WTC11 (cell line): ENCODE measurements around the gene ANKRD33B. TPM values are rescaled to one million over a fixed set of nuclear protein-coding genes. Genes with fewer than 3 reads are reported as not detected.

ENCODE experiments used
- ATAC-seq: fragments of 200-7000 bp; cut with Tn5 transposase; 2 replicates; pipeline ENCODE4 v1.10.0; 2021; ENCODE audit warnings: mild to moderate bottlenecking, moderate library complexity
- CTCF ChIA-PET: fragments of 300-600 bp; sonication (Branson Sonifier 250); formaldehyde crosslinking; loops from one replicate; lab custom pipeline; 2021; ENCODE audit warnings: antibody characterized with exemption; lab: Charles Lee
- POLR2A ChIA-PET: fragments of 350-600 bp; sonication (Branson Sonifier 250); formaldehyde crosslinking; loops from one replicate; lab custom pipeline; 2021; ENCODE audit warnings: antibody characterized with exemption; lab: Charles Lee
- DNase-seq: peaks from one replicate; pipeline ENCODE4 v3.0.0; 2021; ENCODE audit warnings: low spot score
- H3K27ac Mint-ChIP-seq: 2 replicates; pipeline ENCODE4 v1.8.0; 2021; ENCODE audit warnings: mixed read lengths
- H3K27me3 Mint-ChIP-seq: 2 replicates; pipeline ENCODE4 v1.8.0; 2021; ENCODE audit warnings: low read depth, mild to moderate bottlenecking, moderate library complexity, mixed read lengths
- H3K36me3 Mint-ChIP-seq: 2 replicates; pipeline ENCODE4 v1.8.0; 2021; ENCODE audit warnings: mixed read lengths
- H3K4me1 Mint-ChIP-seq: 2 replicates; pipeline ENCODE4 v1.8.0; 2022; ENCODE audit warnings: mixed read lengths
- H3K4me3 Mint-ChIP-seq: 2 replicates; pipeline ENCODE4 v1.8.0; 2021; ENCODE audit warnings: mild to moderate bottlenecking, moderate library complexity, mixed read lengths
- H3K9me3 Mint-ChIP-seq: 2 replicates; pipeline ENCODE4 v1.8.0; 2021; ENCODE audit warnings: mixed read lengths
- IRF2 ChIP-seq: sonication (generic); formaldehyde crosslinking; IDR thresholded peaks from 2 replicates; pipeline ENCODE4 v1.8.0; 2022; ENCODE audit warnings: low read depth, missing genetic modification reagents, borderline replicate concordance
- JAZF1 ChIP-seq: fragments of 250-450 bp; sonication (Bioruptor Pico); IDR thresholded peaks from 2 replicates; pipeline ENCODE4 v1.9.0; 2021; ENCODE audit warnings: moderate library complexity, mild to moderate bottlenecking, inconsistent platforms
- MXD4 ChIP-seq: fragments of 250-450 bp; sonication (Bioruptor Pico); IDR thresholded peaks from 2 replicates; pipeline ENCODE4 v1.8.0; 2021; ENCODE audit warnings: mild to moderate bottlenecking, moderate library complexity, borderline replicate concordance
- NFATC4 ChIP-seq: fragments of 250-450 bp; sonication (Bioruptor Pico); IDR thresholded peaks from 2 replicates; pipeline ENCODE4 v1.9.0; 2021; ENCODE audit warnings: mild to moderate bottlenecking
- NR1H2 ChIP-seq: sonication (generic); formaldehyde crosslinking; IDR thresholded peaks from 2 replicates; pipeline ENCODE4 v1.9.0; 2021; ENCODE audit warnings: mild to moderate bottlenecking, moderate library complexity, missing genetic modification reagents
- PRRX2 ChIP-seq: fragments of 250-450 bp; sonication (Bioruptor Pico); IDR thresholded peaks from 2 replicates; pipeline ENCODE4 v1.8.0; 2021; ENCODE audit warnings: mild to moderate bottlenecking
- RORB ChIP-seq: fragments of 250-450 bp; sonication (Bioruptor Pico); IDR thresholded peaks from 2 replicates; pipeline ENCODE4 v1.9.0; 2021; ENCODE audit warnings: mild to moderate bottlenecking
- SP1 ChIP-seq: sonication (generic); formaldehyde crosslinking; conservative IDR thresholded peaks from 2 replicates; pipeline ENCODE4 v1.8.1; 2022; ENCODE audit warnings: missing genetic modification reagents
- ZBTB21 ChIP-seq: sonication (generic); formaldehyde crosslinking; IDR thresholded peaks from 2 replicates; pipeline ENCODE4 v1.8.1; 2023; ENCODE audit warnings: mild to moderate bottlenecking, missing genetic modification reagents, borderline replicate concordance
- ZNF121 ChIP-seq: sonication (generic); formaldehyde crosslinking; IDR thresholded peaks from 2 replicates; pipeline ENCODE4 v1.8.0; 2023; ENCODE audit warnings: missing genetic modification reagents
- ZNF423 ChIP-seq: fragments of 250-450 bp; sonication (Bioruptor Pico); IDR thresholded peaks from 2 replicates; pipeline ENCODE4 v2.1.2; 2022; ENCODE audit warnings: mild to moderate bottlenecking, moderate library complexity
- ZNF532 ChIP-seq: fragments of 250-450 bp; sonication (Bioruptor Pico); IDR thresholded peaks from 2 replicates; pipeline ENCODE4 v1.9.0; 2021; ENCODE audit warnings: mild to moderate bottlenecking, borderline replicate concordance
- total RNA-seq: library from RNA; stranded (reverse); gene quantifications from 3 replicates; pipeline ENCODE4 v1.2.3, GENCODE V29; 2021
- TF ChIP-seq, protein P1 (sequence below): sonication (generic); formaldehyde crosslinking; IDR thresholded peaks from 2 replicates; pipeline ENCODE4 v1.8.0; 2022; ENCODE audit warnings: missing genetic modification reagents
- TF ChIP-seq, protein P2 (sequence below): sonication (generic); formaldehyde crosslinking; IDR thresholded peaks from 2 replicates; pipeline ENCODE4 v1.8.0; 2022; ENCODE audit warnings: mild to moderate bottlenecking, missing genetic modification reagents
- TF ChIP-seq, protein P3 (sequence below): sonication (generic); formaldehyde crosslinking; IDR thresholded peaks from 2 replicates; pipeline ENCODE4 v1.8.1; 2022; ENCODE audit warnings: mild to moderate bottlenecking, moderate library complexity, missing genetic modification reagents
- TF ChIP-seq, protein P4 (sequence below): fragments of 200-600 bp; IDR thresholded peaks from 2 replicates; pipeline ENCODE4 v1.8.0; 2022; ENCODE audit warnings: antibody characterized with exemption
- TF ChIP-seq, protein P5 (sequence below): sonication (generic); formaldehyde crosslinking; IDR thresholded peaks from 2 replicates; pipeline ENCODE4 v1.8.0; 2023; ENCODE audit warnings: missing genetic modification reagents
- TF ChIP-seq, protein P6 (sequence below): sonication (generic); formaldehyde crosslinking; IDR thresholded peaks from 2 replicates; pipeline ENCODE4 v1.8.1; 2023; ENCODE audit warnings: mild to moderate bottlenecking, moderate library complexity, missing genetic modification reagents

Gene ANKRD33B
- total RNA-seq, 1 experiment from 2014 or later = 9.2 TPM

DNA sequence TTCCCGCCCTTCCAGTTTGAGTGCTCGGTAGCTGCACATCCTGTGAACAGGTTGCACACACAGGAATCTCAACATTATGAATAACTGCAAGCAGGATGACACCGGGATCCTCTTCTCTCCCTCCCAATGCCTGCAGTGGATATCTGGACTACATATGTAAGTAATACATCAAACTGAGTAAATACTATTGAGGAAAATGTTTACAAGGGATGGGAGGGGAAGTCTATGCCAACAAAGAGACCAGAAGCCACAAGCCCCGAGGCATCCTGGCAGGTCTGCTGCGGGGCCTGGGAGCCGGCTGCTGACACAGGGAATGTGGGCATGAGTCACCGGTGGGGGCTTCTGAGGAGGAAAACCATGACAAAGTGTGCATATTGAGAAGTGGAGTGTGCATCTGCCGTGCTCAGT is 8.6 kb upstream of the ANKRD33B start (continued):
- TF ChIP-seq, protein P1, sequence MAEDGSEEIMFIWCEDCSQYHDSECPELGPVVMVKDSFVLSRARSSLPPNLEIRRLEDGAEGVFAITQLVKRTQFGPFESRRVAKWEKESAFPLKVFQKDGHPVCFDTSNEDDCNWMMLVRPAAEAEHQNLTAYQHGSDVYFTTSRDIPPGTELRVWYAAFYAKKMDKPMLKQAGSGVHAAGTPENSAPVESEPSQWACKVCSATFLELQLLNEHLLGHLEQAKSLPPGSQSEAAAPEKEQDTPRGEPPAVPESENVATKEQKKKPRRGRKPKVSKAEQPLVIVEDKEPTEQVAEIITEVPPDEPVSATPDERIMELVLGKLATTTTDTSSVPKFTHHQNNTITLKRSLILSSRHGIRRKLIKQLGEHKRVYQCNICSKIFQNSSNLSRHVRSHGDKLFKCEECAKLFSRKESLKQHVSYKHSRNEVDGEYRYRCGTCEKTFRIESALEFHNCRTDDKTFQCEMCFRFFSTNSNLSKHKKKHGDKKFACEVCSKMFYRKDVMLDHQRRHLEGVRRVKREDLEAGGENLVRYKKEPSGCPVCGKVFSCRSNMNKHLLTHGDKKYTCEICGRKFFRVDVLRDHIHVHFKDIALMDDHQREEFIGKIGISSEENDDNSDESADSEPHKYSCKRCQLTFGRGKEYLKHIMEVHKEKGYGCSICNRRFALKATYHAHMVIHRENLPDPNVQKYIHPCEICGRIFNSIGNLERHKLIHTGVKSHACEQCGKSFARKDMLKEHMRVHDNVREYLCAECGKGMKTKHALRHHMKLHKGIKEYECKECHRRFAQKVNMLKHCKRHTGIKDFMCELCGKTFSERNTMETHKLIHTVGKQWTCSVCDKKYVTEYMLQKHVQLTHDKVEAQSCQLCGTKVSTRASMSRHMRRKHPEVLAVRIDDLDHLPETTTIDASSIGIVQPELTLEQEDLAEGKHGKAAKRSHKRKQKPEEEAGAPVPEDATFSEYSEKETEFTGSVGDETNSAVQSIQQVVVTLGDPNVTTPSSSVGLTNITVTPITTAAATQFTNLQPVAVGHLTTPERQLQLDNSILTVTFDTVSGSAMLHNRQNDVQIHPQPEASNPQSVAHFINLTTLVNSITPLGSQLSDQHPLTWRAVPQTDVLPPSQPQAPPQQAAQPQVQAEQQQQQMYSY (CRISPR knock-in tag) = no peak
- TF ChIP-seq ZNF121 = no peak
- TF ChIP-seq, protein P2, sequence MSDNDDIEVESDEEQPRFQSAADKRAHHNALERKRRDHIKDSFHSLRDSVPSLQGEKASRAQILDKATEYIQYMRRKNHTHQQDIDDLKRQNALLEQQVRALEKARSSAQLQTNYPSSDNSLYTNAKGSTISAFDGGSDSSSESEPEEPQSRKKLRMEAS (CRISPR knock-in tag) = no peak

- no peaks in the 10 kb centered on the region for H3K36me3 Mint-ChIP-seq
- ChIA-PET POLR2A (interaction anchor here (0.5 kb wide), 1 partner anchor 826 kb away, joined by 3 read pairs; no protein-coding TSS in a partner anchor), CTCF (interaction anchor here (1.6 kb wide), 1 partner anchor 71 kb away, joined by 3 read pairs; no protein-coding TSS in a partner anchor)
- DNase-seq (no peak), ATAC-seq (no peak)
- H3K9me3 Mint-ChIP-seq = no peaks in the 10 kb centered on the region
- H3K4me3 Mint-ChIP-seq = no peak overlapping the region
- H3K27me3 Mint-ChIP-seq = peaks cover 28% of the 10 kb centered on the region
- no peak overlapping the region for H3K27ac Mint-ChIP-seq
- TF ChIP-seq ZNF121 = no peak
- TF ChIP-seq, protein P3, sequence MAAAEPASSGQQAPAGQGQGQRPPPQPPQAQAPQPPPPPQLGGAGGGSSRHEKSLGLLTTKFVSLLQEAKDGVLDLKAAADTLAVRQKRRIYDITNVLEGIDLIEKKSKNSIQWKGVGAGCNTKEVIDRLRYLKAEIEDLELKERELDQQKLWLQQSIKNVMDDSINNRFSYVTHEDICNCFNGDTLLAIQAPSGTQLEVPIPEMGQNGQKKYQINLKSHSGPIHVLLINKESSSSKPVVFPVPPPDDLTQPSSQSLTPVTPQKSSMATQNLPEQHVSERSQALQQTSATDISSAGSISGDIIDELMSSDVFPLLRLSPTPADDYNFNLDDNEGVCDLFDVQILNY = no peak
- peaks cover 18% of the 10 kb centered on the region for H3K4me1 Mint-ChIP-seq
These were observed 7.5 kb upstream of the ANKRD33B start for GRCh38 chr5:10556289-10556807.

GRCh38 chr5:10556893-10557746 is 6.8 kb upstream of the ANKRD33B start:
- Mint-ChIP-seq H3K4me3 (no peak overlapping the region), H3K27ac (no peak overlapping the region), H3K4me1 (peaks cover 11% of the 10 kb centered on the region), H3K9me3 (no peaks in the 10 kb centered on the region), H3K27me3 (peaks cover 36% of the 10 kb centered on the region), H3K36me3 (no peaks in the 10 kb centered on the region)
- DNase-seq = no peak
- no peak for ATAC-seq
- CTCF ChIA-PET = no interaction called here
- POLR2A ChIA-PET = interaction anchor here (0.5 kb wide), 1 partner anchor 827 kb away, joined by 3 read pairs; no protein-coding TSS in a partner anchor
- TF ChIP-seq ZNF423 (CRISPR knock-in tag) (no peak), NFATC4 (CRISPR knock-in tag) (no peak), ZNF121 (no peak), RORB (CRISPR knock-in tag) (no peak), ZBTB21 (CRISPR knock-in tag) (no peak), SP1 (CRISPR knock-in tag) (no peak), IRF2 (CRISPR knock-in tag) (no peak), MXD4 (CRISPR knock-in tag) (no peak), ZNF532 (CRISPR knock-in tag) (no peak), JAZF1 (CRISPR knock-in tag) (no peak), PRRX2 (CRISPR knock-in tag) (no peak), NR1H2 (CRISPR knock-in tag) (no peak)
- TF ChIP-seq, protein P4, sequence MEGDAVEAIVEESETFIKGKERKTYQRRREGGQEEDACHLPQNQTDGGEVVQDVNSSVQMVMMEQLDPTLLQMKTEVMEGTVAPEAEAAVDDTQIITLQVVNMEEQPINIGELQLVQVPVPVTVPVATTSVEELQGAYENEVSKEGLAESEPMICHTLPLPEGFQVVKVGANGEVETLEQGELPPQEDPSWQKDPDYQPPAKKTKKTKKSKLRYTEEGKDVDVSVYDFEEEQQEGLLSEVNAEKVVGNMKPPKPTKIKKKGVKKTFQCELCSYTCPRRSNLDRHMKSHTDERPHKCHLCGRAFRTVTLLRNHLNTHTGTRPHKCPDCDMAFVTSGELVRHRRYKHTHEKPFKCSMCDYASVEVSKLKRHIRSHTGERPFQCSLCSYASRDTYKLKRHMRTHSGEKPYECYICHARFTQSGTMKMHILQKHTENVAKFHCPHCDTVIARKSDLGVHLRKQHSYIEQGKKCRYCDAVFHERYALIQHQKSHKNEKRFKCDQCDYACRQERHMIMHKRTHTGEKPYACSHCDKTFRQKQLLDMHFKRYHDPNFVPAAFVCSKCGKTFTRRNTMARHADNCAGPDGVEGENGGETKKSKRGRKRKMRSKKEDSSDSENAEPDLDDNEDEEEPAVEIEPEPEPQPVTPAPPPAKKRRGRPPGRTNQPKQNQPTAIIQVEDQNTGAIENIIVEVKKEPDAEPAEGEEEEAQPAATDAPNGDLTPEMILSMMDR = no peak
- TF ChIP-seq, protein P5, sequence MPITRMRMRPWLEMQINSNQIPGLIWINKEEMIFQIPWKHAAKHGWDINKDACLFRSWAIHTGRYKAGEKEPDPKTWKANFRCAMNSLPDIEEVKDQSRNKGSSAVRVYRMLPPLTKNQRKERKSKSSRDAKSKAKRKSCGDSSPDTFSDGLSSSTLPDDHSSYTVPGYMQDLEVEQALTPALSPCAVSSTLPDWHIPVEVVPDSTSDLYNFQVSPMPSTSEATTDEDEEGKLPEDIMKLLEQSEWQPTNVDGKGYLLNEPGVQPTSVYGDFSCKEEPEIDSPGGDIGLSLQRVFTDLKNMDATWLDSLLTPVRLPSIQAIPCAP = no peak
- TF ChIP-seq, protein P6, sequence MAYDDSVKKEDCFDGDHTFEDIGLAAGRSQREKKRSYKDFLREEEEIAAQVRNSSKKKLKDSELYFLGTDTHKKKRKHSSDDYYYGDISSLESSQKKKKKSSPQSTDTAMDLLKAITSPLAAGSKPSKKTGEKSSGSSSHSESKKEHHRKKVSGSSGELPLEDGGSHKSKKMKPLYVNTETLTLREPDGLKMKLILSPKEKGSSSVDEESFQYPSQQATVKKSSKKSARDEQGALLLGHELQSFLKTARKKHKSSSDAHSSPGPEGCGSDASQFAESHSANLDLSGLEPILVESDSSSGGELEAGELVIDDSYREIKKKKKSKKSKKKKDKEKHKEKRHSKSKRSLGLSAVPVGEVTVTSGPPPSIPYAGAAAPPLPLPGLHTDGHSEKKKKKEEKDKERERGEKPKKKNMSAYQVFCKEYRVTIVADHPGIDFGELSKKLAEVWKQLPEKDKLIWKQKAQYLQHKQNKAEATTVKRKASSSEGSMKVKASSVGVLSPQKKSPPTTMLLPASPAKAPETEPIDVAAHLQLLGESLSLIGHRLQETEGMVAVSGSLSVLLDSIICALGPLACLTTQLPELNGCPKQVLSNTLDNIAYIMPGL (CRISPR knock-in tag) = no peak
